Measurements from ENCODE around the gene ACYP2.
"Not testable (repeated sequence)": the region's sequence is repeated elsewhere in the genome, so short reads cannot be mapped to it uniquely, and the experiment has no call there.

The ACYP2 gene

DNA sequence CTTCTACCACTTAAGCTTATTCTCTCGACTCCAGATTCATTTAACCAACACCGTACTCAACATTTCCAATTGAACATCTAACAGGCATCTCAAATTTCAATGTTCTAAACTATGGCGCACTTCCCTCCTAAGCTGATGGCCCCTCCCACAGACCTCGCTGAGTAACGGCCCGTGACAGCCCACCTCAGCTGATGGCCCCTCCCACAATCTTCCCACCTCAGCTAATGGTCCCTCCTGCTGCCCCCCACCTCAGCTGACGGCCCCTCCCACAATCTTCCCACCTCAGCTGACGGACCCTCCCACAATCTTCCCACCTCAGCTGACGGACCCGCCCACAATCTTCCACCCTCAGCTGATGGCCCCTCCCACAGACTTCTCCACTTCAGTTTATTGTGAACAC is 197.7 kb downstream of the ACYP2 start:
- no peak for DNase-seq (ENCODE audit: extremely low read depth in 1 of 2, low read depth in 1 of 2)

DNA sequence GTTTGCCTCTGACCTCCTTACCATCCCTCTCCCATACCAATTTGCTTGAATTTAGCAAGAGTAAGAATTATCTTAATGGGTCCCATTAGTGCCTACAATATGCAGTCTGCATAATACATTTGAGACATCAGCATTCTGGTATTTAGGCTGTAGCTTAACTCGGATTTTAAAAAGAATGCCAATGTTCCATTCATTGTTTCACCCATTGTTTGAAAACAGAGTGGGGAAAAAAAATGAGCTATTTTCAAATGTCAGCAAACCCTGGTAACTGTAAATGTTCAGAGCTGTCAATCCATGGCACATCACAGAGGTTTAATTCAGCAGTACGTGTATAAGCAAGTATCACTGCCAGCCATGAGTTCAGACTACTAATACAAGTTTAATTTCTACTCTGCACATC is 202.6 kb downstream of the ACYP2 start:
- DNase-seq (ENCODE audit: extremely low read depth in 1 of 2, low read depth in 1 of 2), result no peak

DNA sequence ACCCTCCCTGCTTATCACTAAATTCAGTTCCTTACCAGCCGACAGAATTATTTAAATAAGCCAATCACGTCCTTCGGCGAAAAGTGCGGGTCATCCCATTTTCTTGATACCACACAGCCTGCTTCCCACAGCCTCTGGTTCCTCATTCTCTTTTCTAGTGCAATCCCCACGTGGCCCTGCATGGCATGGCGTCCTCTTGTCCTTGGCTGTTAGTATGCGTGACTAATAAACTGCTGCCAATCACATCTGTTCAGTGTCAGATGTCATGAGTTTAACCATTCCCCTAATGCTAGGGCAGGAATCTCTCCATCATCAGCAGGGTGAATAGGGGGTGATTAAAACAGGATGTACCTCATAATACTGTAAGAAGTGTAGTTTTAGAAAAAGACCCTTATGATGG is 203.4 kb downstream of the ACYP2 start:
- DNase-seq (ENCODE audit: extremely low read depth in 1 of 2, low read depth in 1 of 2), result no peak

DNA sequence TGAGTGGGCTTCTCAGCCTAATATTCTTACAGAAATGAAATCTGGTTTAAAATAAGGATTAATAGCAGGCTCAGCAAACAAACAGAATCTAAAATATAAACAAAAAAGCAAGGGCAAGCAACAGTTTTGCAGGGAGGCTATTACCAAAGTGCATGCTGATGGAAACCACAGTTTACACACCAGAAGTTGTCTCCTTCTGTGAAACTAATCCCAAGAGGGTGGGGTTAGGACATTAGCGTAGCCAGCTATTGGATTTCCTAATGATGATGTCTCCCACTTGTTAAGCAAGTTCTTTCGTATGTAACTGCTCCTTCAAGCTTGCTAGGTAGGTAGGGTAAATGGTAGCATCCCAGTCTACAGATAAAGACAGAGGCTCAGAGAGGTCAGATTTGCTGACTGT is 205.6 kb downstream of the ACYP2 start:
- DNase-seq (ENCODE audit: extremely low read depth in 1 of 2, low read depth in 1 of 2), result no peak

DNA sequence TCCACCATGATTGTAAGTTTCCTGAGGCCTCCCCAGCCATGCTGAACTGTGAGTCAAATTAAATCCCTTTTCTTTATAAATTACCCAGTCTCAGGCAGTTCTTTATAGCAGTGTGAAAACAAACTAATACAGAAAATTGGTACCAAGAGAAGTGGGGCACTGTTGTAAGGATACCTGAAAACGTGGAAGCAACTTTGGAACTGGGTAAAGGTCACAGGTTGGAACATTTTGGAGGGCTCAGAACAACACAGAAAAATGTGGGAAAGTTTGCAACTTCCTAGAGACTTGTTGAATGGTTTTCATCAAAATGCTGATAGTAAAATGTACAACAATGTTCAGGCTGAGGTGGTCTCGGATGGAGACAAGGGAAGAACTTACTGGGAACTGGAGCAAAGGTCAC is 209.1 kb downstream of the ACYP2 start:
- DNase-seq (ENCODE audit: extremely low read depth in 1 of 2, low read depth in 1 of 2), result not testable (repeated sequence)

DNA sequence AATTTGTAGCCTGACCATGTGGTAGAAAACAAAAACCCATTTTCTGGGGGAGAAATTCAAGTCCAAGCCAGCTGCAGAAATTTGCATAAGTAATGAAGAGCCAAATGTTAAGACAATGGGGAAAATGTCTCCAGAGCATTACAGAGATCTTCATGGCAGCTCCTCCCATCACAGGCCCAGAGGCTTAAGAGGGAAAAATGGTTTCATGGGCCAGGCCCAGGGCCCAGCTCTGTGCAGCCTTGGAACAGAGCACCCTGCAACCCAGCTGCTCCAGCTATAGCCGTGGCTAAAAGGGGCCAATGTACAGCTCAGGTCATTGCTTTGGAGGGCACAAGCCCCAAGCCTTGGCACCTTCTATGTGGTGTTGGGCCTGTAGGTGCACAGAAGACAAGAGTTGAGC is 209.7 kb downstream of the ACYP2 start:
- DNase-seq (ENCODE audit: extremely low read depth in 1 of 2, low read depth in 1 of 2), result no peak

DNA sequence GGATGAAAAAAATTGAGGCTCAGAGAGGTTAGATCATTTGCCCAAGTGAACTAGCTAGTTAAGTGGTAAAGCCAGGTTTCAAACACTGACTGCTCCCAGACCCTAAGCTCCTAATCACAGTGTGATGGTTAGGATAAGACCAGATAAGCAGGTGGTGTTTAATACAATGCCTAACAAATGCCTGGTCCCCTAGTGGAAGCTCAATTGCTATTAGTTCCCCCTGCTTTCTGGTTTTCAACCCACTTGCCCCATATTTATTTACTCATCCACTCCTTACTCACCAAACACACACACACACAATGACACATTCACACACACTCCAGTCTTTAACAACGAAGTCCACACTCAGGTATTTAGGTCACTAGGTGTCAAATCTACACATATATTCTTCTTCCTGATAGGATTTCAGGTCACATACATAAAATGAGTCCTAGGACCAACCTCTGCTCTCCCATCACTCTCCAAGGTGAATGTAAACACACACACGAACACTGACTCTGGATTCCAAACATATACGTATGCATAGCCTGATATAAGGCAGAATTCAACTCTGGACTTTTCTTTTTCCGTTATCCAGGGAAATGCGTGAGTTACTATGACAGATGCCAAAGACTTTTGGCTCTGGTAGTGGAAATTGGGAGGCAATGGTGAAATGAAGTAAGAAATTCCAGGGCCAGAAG is 214.2 kb downstream of the ACYP2 start:
- DNase-seq (ENCODE audit: extremely low read depth in 1 of 2, low read depth in 1 of 2), result no peak

DNA sequence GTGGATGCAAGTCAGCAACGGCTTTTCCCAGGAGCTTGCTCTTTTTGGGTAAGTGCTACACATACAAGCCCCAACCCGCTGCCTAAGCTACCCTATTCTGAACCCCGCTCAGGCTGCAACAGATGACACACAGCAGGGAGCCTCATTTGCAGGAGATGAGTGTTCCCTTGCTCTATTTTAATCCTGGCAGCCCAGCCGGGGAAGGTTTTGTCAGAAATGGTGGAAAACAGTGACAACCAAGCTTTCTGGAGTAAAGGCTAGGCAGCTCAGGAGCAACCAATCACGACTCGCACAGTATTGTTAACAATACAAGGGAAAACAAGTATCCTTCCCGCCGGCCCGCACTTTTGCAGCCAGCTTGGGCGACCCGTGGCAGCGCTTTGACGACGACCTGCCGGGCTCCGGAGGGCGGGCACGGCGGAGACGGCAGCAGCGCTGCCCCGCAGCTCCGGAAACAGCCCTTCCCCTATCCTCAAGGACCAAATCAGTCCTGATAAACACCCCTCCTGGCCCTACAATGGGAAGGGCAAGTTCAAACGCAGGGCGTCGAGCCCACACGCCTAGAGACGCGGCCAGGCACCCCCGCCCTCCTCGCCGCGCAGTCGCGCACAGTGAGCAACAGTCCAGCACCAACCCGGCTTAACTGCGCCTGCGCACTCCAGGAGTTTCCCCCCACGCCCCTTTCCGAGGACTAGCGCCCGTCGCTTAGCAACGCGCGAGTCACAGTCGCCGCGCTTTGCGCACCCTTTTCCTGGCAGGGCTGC is 214.9 kb downstream of the ACYP2 start:
- peak; percentile 71 to 73 for DNase-seq (ENCODE audit: extremely low read depth in 1 of 2, low read depth in 1 of 2)

DNA sequence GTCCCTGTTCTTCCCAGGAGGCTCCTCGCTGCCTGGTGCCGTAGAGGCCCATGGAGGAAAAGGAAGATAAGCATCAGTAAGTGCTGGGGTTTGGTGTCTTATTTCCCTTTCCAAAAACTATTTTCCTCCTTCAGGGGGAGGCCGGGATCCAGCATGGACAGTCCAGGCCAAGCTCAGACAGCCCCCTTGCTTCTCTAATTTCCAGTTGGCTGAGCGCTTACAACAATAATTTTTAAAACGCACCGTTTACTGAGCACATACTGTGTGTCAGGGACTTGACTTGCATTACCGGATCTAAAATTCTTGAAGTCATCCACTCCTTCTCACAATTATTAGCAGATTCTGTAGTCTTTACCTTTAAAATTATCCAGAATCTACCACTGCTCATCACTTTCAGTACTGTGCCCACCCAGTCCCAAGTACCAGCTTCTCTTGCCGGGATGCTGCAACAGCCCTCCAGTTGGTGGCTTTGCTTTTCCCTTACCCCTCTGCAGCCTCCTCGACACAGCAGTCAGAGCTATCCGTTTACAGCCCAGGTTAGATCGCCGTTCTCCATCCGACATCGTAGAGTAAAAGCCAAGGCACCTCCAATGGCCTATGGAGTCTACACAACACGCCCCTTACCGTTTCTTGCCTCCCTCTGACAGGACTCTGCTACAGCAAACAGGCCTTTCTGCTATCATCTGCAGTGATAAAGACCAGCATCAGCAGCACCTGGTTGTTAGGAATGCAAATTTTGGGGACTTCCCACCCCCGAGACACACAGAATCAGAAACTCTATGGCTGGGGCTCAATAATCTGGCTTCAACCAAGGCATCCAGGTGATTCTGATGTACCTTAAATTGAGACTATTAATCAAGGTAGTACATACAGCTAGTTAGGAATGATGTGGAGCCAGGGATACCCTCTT is 215.8 kb downstream of the ACYP2 start:
- no peak for DNase-seq (ENCODE audit: extremely low read depth in 1 of 2, low read depth in 1 of 2)

DNA sequence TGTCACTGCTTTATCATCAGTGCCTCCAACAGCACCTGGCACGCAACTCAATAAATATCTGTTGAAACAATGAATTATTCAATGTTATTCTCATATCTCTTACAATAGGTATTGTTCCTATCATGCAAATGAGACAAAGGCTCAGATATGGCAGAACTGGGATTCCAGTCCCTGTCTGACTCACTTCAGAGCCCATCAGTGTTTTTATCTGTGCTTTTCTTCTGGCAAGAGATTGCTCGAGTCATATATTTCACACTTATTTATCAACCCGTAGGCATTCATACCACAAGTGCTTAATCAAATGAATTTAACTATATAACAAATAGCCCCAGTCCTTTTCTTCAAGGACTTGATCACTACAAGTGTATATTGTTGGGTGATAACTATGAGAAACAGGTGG is 217.0 kb downstream of the ACYP2 start:
- no peak for DNase-seq (ENCODE audit: extremely low read depth in 1 of 2, low read depth in 1 of 2)

DNA sequence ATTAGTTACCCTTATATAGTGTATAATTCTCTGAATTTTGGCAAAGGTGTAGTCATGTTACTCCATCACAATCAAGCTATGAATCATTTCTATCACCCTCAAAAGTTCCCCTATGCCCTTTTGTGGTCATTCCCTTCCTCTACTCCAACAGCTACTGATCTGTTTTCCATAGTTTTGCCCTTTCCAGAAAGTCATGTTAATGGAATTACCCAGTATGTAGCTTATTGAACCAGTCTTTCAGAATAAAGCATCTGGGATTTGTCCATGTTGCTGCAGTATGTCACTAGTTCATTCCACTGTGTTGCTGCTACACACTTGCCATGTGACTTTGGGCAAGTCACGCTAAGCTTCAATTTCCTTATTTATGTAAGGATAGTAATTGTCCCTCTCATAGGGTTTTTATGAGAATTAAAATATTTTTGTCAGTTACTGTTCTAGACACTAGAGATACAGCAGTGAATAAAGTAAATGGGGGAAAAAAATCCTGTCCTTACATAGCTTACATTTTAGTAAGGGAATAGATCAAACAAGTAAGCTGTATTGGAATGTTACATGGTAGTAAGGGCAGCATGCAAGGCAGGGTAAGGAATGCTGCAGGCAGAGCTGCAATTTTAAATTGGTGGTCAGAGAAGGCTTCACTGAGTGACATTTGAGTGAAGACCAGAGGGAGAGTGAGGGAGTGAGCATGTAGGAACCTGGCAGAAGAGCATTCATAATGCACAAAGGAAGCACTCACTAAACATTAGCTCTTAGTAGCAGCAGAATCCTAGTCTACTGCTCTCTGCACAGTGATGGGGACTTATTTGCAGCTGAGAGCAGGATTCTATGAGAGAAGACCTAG is 220.9 kb downstream of the ACYP2 start:
- DNase-seq (ENCODE audit: extremely low read depth in 1 of 2, low read depth in 1 of 2), result no peak

DNA sequence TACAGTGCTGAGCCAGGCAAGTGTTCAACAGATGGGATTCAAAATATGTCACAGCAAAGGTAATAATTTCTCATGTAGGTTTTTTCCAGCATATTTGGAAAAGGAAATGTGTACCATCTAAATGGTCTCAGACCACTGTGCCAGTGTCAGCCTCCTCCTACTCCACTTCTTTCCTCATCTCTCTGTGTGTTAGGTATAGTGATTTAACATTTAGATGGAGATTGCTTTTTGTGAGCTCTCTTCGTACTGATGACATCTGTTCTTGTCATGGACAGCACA is 221.5 kb downstream of the ACYP2 start:
- DNase-seq (ENCODE audit: extremely low read depth in 1 of 2, low read depth in 1 of 2), result no peak

DNA sequence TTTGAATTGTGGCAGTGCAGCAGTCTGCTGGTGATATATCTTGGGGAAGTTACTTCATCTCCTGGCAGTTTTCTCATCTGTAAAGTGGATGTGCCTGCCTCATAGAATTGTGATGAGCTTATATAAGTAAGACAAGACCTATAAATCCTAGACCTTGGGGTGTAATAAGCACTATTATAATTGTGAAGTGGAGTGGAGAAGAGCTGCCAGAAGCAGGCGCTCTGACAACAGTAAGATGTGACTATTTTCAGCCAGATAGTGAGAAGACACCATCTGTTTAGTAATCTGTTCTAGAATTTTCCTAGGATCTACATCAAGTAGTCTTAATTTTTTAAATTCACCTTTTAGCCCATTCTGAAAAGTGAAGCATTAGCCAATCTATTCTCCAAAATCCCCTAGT is 226.2 kb downstream of the ACYP2 start:
- no peak for DNase-seq (ENCODE audit: extremely low read depth in 1 of 2, low read depth in 1 of 2)

DNA sequence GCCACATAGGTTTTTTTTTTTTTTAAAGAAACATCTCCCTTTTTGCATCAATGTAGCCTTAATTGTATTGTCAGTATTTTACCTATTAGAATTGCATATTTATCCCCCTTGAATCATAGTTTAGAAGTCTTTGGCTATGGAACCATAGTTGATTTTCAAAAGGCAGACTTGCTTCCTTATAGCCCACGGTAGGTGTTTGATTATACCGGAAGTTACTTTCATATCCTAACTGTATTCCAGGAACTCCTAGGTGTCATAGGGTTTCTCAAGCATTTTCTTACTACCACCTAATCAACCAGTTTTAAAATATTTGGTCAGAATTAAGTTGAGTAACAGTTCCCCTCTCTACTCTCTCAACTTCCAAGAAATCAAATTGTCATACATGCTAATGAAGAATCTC is 227.2 kb downstream of the ACYP2 start:
- no peak for DNase-seq (ENCODE audit: extremely low read depth in 1 of 2, low read depth in 1 of 2)

DNA sequence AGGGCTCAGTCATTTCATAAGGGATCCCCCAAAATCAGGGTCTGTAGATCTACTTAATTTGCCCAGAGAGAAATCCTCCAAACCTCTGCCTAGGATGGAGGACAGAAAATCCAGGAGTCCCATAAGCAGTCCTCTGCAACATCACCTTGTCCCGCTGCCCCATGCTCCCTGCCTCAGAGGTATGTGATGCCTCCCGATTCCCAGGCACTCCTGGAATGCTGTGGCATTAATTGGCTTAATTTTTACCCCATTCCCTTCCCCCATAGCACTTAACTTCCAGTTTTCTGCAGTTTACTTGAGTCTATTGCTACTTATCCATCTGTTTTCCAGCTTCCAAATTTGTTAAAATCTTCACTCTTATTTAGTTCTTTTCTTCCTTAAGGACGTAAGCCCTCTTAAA is 232.2 kb downstream of the ACYP2 start:
- DNase-seq (ENCODE audit: extremely low read depth in 1 of 2, low read depth in 1 of 2), result no peak

DNA sequence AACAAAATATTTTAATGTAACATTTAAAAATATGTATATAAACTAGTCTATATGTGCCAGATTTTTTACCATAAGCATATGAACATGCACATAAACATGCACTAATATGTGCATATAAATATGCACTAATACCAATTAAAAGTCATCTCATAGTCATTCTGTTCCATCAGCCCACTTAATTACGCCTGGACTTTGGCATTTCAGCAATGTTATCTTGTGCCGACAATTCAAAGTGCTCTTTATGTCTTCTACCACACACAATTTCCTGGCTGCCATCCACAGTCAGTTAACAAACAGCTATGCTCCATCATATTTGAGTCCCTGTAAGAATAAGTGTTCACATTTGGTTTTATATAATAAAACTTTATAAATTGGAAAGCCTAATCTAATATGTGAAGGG is 233.2 kb downstream of the ACYP2 start:
- DNase-seq (ENCODE audit: extremely low read depth in 1 of 2, low read depth in 1 of 2), result no peak

DNA sequence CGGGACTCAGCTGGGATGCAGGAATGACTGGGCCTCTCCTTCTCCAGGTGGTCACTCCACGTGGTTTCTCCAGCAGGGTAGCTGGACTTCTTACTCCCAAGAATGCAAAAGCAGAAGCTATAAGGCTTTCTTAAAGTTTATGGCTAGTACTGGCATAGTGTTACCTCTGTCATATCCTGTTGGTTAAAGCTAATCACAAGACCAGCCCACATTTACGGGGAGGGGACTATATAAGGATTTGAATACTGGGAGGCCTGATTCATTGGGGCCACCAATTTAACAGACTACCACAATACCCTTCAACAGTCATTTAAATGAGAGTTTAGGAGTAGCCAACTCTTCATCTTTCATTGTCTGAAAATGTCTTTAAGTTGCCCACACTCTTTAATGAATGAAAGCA is 235.0 kb downstream of the ACYP2 start:
- no peak for DNase-seq (ENCODE audit: extremely low read depth in 1 of 2, low read depth in 1 of 2)

DNA sequence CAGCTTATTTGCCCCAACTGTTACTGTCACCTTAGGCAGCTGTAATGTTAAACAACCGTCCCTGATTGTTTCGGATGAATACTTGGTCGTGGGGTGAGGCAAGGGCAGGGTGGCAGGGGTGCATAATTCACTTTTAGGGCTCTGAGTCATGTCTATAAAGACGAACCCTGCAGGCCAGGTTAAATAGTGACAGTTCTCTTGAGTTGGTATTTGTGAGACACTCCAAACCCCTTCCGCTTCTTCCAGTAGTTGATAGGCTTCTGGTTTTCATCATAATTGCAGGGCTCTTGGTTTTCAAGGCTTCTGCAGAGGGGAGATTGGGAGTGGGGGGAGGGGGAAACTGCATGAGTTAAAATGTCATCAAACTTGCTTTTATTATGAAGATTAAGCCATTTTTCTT is 237.8 kb downstream of the ACYP2 start:
- no peak for DNase-seq (ENCODE audit: extremely low read depth in 1 of 2, low read depth in 1 of 2)
